ENCODE data around the gene SHB. TPM values are rescaled to one million over a fixed set of nuclear protein-coding genes. Genes with fewer than 3 reads are reported as not detected.

The SHB gene
- polyA plus RNA-seq, 4 donors = 14.8 to 24.6 (median 15.7) TPM

DNA sequence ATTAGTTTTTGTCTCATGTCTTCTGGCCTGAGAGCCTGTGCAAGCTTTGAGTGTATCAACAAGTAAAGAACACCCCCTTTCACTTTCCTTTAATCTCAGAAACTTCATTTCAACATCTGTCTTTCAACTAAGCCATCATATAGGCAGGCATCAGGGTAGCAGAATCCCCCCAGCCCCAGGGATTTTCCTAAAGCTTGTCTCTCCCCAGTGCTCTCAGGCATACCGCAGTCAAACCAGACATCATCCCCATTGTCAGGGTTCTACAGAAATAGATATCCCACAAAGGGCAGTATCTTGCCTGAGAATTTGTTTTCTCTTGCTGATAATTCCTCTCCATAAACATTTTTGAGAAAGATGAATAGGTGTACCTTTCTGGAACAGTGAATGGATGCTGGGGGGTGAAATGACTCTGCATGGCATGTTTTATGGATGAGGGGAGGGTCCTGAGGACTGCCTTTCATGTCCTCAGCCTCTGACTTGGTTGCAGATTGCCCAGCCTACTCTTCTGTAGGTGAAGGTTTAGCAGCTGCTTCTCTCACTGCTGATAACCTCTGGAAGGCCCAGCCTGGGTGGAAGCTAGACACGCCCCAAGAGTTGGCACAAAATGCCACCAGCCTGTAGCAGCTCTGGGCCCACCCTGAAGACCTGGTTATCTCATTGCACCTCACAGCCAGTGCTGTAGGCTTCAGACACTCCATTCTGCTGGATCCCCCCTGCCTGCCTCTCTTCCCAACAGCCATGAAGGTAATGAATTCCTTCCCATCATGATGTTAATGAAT lies 20.5 kb upstream of the SHB start:
- DNase-seq (ENCODE audit: low read depth in 4 of 4, low spot score in 3 of 4) = no peak

DNA sequence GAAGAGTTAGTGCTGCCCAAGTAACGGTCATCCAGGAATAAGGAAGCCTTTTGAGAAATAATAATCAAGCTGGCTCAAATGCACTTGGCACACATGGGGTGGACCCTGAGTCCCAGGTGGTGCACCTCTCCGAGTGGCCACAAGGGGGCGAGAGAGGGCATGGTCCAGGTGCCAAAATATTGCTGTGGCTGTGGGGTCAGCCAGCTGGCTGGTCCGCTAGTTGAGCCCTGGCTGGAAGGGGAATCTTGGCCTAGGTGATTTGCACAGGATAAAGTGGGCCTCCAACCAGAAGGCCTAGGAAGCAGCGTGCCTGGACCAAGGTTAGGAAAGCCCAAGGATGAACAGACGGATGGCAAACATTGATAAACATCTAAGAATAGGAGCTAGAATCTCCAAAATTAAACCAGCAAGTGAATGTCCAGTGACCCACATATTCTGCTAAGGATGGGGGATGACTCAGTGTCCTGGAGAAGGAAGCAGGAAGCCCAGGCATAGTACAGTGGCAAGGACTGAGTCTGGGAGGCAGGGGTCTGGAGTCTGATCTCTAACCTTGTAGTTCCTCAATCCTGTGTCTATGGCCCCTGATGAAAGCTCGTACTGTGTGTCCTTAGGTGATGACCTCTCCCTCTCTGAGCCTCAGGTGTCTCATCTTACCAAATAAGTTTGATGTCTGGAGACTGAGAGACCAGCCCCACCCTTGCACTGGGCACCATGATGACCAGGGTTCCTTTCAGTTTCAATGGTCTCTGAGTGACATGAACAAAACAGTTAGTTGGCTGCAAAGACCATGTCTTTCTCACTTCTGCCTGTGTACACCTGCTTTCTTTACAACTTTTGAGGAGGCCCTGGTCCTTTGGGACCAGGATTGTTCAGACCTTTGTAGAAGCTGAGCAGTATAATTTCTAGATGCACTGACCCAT lies 19.2 kb upstream of the SHB start:
- DNase-seq (ENCODE audit: low read depth in 4 of 4, low spot score in 3 of 4) = peak in 1 of 4 donors; percentile 56

- DNase-seq (ENCODE audit: low read depth in 4 of 4, low spot score in 3 of 4) = no peak
Measured at GRCh38 chr9:38086496-38086895, 17.5 kb upstream of the SHB start.

DNA sequence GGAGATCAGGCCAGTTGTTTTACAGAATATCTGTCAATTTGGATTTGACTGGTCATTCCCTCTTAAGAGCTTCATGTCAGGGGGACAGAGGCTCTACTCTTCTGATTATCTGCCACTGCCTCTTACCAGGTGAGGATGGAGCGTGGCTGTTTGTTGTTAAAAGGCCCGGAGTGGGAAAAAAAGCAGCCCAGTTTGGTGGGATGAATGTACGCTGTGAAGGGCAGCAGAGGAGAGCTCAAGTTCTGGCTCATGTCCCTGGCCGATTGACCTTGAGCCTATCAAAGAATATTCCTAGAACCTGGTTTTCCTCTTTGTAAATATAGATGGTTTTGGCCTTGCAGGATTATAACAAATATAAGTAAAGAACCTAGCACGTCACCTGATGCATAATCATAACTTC lies 16.3 kb upstream of the SHB start:
- DNase-seq (ENCODE audit: low read depth in 4 of 4, low spot score in 3 of 4) = no peak

DNA sequence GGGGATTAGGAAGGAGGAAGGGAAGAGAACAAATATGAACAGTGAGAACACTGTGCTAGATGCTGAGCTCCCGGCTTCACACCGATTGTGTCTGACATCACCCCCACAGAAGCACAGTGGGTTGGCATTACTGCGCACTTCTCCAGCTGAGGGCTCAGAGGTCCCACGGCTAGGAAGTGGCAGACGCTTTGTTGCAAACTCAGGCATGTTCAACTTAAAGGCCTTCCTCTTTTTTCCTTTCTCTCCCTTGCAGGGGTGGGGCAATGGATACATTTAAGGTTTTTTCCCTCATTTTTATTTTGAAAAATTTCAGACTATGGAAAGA lies 15.5 kb upstream of the SHB start:
- no peak for DNase-seq (ENCODE audit: low read depth in 4 of 4, low spot score in 3 of 4)

DNA sequence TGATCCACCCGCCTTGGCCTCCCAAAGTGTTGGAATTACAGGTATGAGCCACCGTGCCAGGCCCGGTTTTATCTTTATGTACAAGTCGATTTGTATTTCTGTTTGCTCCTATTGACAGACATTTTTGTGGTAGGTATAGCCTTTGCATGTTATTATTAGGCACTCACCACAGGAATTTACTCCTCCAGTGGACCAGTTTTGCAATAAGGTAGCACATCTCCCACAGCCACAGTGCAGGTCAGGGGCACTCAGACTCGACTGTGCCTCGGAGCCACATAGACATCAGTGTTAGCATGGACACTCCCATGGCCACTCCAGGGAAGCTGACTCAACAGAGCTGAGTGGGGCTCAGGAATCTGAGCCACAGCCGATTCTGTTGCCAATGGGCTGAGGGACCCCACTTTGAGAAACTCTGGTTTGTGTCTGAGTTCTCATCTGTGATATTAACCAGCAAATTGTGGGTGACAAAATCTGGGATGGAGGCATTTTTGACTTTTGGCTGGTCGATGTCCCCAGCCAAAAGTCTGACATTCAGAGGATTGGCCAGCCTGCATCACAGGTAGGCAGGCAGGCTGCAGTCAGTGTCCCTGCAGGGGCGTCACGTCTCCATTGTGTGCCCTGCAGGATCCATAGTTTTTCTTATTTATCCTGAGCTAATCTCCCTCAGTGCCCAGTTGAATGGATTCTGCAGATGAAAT lies 15.0 kb upstream of the SHB start:
- no peak for DNase-seq (ENCODE audit: low read depth in 4 of 4, low spot score in 3 of 4)

- DNase-seq (ENCODE audit: low read depth in 4 of 4, low spot score in 3 of 4) = no peak
Measured at GRCh38 chr9:38082446-38083287, 13.6 kb upstream of the SHB start.

DNA sequence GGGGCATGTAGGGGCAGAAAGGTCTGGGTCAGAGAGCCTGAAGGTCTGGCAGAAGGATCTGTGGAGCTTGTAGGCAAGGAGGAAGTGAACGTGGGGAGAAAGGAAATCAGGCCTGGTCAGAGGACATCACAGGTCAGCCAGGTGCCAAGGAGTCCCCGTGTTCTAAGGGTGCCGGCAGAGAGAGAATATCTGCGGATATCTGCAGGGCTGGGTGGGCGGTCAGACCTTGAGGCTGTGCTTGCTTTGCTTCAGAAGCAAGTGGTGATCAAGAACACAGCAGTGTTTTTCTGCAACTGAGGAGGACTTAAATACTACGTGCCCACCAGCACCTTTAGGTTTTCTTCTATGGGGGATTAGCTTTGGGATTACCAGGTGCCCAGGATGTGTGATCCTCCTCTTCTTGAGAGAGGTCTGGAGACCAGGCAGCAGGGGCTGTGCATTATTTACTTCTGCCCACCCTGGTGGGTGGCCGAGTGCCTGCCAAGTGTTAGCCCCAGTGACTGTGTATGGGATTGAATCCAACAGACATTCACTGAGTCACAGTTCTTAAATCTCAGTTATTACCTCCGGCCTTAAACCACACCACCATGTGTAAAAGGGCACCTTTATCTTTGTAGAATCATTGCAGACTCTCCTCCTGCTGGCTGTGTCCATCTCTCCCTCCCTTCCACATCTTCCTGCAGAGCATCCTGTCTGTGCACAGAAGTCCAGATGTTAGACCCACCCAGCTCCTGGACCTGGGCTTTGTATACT lies 12.5 kb upstream of the SHB start:
- no peak for DNase-seq (ENCODE audit: low read depth in 4 of 4, low spot score in 3 of 4)

- DNase-seq (ENCODE audit: low read depth in 4 of 4, low spot score in 3 of 4) = no peak
Measured at GRCh38 chr9:38079461-38080031, 10.5 kb upstream of the SHB start.

DNA sequence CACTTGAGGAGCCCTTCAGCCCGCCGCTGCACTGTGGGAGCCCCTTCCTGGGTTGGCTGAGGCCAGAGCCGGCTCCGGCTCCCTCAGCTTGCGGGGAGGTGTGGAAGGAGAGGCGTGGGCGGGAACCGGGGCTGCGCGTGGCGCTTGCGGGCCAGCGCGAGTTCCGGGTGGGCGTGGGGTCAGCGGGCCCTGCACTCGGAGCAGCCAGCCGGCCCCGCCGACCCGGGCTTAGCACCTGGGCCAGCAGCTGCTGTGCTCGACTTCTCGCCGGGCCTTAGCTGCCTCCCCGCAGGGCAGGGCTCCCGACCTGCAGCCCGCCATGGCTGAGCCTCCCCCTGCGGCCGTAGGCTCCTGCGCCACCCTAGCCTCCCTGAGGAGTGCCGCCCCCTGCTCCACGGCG lies 6.2 kb upstream of the SHB start:
- DNase-seq (ENCODE audit: low read depth in 4 of 4, low spot score in 3 of 4) = no peak

DNA sequence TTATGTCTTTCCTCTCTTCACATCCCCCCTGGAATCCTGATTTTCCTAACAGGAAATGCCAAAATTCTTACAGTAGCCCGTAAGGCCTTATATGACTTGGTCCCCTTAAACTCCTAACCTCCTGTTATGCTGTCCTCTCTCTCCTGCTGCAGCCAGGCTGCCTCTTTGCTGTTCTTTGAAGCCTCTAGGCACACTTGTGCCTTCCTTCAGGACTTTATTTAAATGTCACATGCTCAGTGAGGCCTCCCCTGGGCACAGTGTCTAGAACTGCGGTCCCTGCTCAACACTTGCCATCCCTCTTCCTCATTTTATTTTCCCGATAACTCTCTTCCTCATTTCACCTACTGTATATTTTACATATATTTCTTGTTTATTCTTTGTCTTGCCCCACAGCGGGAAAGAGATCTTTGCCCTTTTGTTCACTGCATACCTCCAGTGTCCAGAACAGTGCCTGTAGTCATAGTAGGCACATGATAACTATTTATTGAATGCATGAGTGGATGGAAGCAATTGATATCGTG lies 5.5 kb upstream of the SHB start:
- DNase-seq (ENCODE audit: low read depth in 4 of 4, low spot score in 3 of 4) = no peak

- no peak for DNase-seq (ENCODE audit: low read depth in 4 of 4, low spot score in 3 of 4)
Measured at GRCh38 chr9:38073882-38074281, 4.9 kb upstream of the SHB start.

GRCh38 chr9:38071470-38072134 lies 2.6 kb upstream of the SHB start:
- no peak for DNase-seq (ENCODE audit: low read depth in 4 of 4, low spot score in 3 of 4)

DNA sequence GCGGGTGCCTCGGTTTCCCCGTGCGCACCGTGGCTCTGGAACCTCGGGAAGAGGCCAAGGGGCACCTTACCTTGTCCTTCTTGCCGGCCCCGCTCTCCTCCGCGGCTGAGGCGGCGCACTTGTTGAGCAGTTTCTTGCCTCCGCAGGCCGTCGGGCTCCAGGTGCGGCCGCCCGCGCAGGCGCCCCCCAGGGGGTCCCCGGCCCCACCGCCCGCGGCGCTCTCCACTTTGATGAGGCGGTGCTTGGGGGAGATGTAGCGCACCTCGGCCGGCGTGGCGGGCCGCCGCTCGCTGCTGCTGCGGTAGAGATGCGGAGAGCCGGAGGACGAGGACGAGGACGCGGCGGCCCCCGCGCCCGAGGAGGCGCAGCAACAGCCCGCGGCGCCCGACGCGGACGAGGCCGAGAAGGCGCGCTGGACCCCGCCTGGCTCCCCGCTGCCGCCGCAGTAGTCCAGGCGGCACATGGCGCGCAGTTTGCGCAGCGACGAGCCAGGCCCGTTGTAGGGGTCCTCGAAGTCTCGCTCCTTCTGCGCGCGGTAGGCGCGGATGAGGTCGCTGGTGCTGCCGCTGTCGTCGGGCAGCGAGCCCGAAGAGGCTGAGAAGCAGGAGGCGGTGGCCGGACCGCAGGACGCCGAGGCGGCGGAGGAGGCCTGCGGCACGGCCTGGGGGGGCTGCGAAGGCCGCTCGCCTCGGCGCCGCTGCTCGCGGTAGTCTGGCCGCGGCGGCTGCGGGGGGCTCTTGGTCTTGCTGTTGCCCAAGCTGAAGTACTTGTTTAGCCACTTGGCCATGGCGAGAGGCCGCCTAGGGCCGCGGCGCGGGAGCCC lies 957 bp downstream of the SHB start:
- no peak for DNase-seq (ENCODE audit: low read depth in 4 of 4, low spot score in 3 of 4)

- no peak for DNase-seq (ENCODE audit: low read depth in 4 of 4, low spot score in 3 of 4)
Measured at GRCh38 chr9:38066914-38067858, 1.8 kb downstream of the SHB start.

DNA sequence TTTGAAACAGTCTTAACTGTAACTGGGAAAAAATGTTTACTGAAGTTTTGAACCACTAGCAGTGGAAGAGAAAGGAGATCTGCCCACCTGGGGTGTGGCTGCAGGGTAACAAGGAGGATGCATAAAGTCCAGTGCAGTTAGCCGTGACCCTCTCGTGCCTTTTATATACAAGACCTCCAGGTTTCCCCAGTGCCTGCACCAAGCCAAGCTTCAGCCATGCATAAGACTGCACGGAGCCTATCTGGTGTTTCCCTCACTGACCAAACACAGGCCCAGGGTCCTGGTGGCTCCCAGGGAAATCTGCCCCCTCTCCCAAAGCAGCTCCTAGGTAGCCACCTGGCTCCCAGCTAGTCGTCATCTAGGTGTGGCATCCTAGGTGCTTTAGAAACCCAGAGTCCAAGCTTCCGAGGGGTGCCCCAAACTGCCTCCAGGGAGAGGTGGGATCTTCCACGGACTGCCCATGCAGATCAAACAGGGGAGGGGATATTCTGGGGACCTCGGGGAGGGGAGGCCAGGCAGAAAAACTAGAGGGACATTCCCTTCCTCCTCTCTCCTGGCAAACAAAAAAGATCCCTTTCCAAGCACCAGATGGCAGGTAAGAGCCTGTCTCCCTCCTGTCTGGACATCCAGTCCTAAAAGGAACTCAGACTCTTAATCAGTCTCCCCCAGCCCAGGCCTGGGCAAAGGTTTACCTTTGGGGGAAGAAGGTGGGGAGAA lies 2.7 kb downstream of the SHB start:
- no peak for DNase-seq (ENCODE audit: low read depth in 4 of 4, low spot score in 3 of 4)

All from right renal pelvis (tissue), 4 donors.